Neural cell (in vitro differentiated cells): Measurements from ENCODE around the gene SEPTIN8. TPM values are rescaled to one million over a fixed set of nuclear protein-coding genes. Genes with fewer than 3 reads are reported as not detected.

Experiments
- H2AFZ ChIP-seq: fragments of 200-600, 300-800 bp; sonication (generic), shearing (Covaris generic); 2 replicates; pipeline ENCODE4 v1.6.0; 2014; ENCODE audit warnings: low read depth, mild to moderate bottlenecking, antibody characterized with exemption, low read length, moderate library complexity
- H3F3A ChIP-seq: fragments of 200-600 bp; shearing (Covaris generic); 2 replicates; pipeline ENCODE4 v1.6.1; 2016; ENCODE audit warnings: mild to moderate bottlenecking, moderate library complexity, mixed read lengths, antibody characterized with exemption, low read length; ENCODE audit not compliant: insufficient read depth, poor library complexity, severe bottlenecking
- H3K27ac ChIP-seq: fragments of 200-600, 300-800 bp; sonication (generic), shearing (Covaris generic); 2 replicates; pipeline ENCODE4 v1.5.1; 2014; ENCODE audit warnings: mild to moderate bottlenecking, low read length, moderate library complexity
- H3K27me3 ChIP-seq: fragments of 300-800, 200-600 bp; sonication (generic), shearing (Covaris generic); 2 replicates; pipeline ENCODE4 v1.6.0; 2014; ENCODE audit warnings: mild to moderate bottlenecking, low read depth, low read length, moderate library complexity; ENCODE audit not compliant: insufficient read depth
- H3K36me3 ChIP-seq: fragments of 300-800, 200-600 bp; sonication (generic), shearing (Covaris generic); 2 replicates; pipeline ENCODE4 v1.5.1; 2014; ENCODE audit warnings: mild to moderate bottlenecking, antibody characterized with exemption, low read length, moderate library complexity; ENCODE audit not compliant: insufficient read depth
- H3K4me2 ChIP-seq: fragments of 300-800, 200-600 bp; sonication (generic), shearing (Covaris generic); 2 replicates; pipeline ENCODE4 v1.6.0; 2014; ENCODE audit warnings: mild to moderate bottlenecking, low read length
- H3K4me3 ChIP-seq: fragments of 300-800, 200-600 bp; sonication (generic), shearing (Covaris generic); 2 replicates; pipeline ENCODE4 v1.5.1; 2014; ENCODE audit warnings: mild to moderate bottlenecking, low read length, moderate library complexity
- H3K79me2 ChIP-seq: fragments of 200-600 bp; shearing (Covaris generic); replicated peaks from 2 replicates; pipeline ENCODE4 v1.6.0; 2014; ENCODE audit warnings: mild to moderate bottlenecking, low read length, moderate library complexity; ENCODE audit not compliant: insufficient read depth
- H3K9ac ChIP-seq: fragments of 300-800, 200-600 bp; sonication (generic), shearing (Covaris generic); 2 replicates; pipeline ENCODE4 v1.6.1; 2016; ENCODE audit warnings: mild to moderate bottlenecking, low read length, mixed read lengths
- H3K9me2 ChIP-seq: fragments of 200-600 bp; shearing (Covaris generic); 2 replicates; pipeline ENCODE4 v1.6.1; 2016; ENCODE audit warnings: mild to moderate bottlenecking, low read length, mixed read lengths; ENCODE audit not compliant: insufficient read depth
- H3K9me3 ChIP-seq: fragments of 200-600, 300-800 bp; sonication (generic), shearing (Covaris generic); 2 replicates; pipeline ENCODE4 v1.6.1; 2016; ENCODE audit warnings: mild to moderate bottlenecking, mixed run types, low read length, moderate library complexity, mixed read lengths
- H4K20me1 ChIP-seq: fragments of 200-600 bp; shearing (Covaris generic); 2 replicates; pipeline ENCODE4 v1.6.1; 2016; ENCODE audit warnings: mild to moderate bottlenecking, mixed run types; ENCODE audit not compliant: insufficient read depth
- EP300 ChIP-seq: fragments of 450-650 bp; conservative IDR thresholded peaks from 2 replicates; pipeline ENCODE4 v1.6.1; 2014; ENCODE audit warnings: antibody characterized with exemption, mild to moderate bottlenecking, moderate library complexity; ENCODE audit not compliant: poor library complexity, severe bottlenecking
- EZH2 ChIP-seq: fragments of 200-600, 300-800 bp; shearing (Covaris generic), sonication (generic); IDR thresholded peaks from 2 replicates; pipeline ENCODE4 v1.6.1; 2014; ENCODE audit warnings: antibody characterized with exemption, low read length, borderline replicate concordance, mild to moderate bottlenecking; ENCODE audit not compliant: insufficient read depth, poor library complexity, severe bottlenecking
- MXI1 ChIP-seq: fragments of 450-650 bp; conservative IDR thresholded peaks from 2 replicates; pipeline ENCODE4 v1.6.1; 2014; ENCODE audit warnings: antibody characterized with exemption, mild to moderate bottlenecking; ENCODE audit not compliant: poor library complexity, severe bottlenecking
- POLR2AphosphoS5 ChIP-seq: IDR thresholded peaks from 2 replicates; pipeline ENCODE4 v1.6.1; 2012
- RAD21 ChIP-seq: fragments of 450-650 bp; conservative IDR thresholded peaks from 2 replicates; pipeline ENCODE4 v1.6.1; 2014; ENCODE audit warnings: antibody characterized with exemption, mild to moderate bottlenecking, moderate library complexity
- REST ChIP-seq: IDR thresholded peaks from 2 replicates; pipeline ENCODE4 v1.6.1; 2012; ENCODE audit warnings: borderline replicate concordance
- SMC3 ChIP-seq: fragments of 450-650 bp; conservative IDR thresholded peaks from 2 replicates; pipeline ENCODE4 v1.6.1; 2014; ENCODE audit warnings: antibody characterized with exemption, mild to moderate bottlenecking, moderate library complexity; ENCODE audit not compliant: poor library complexity
- TAF1 ChIP-seq: IDR thresholded peaks from 2 replicates; pipeline ENCODE4 v1.6.1; 2012; ENCODE audit warnings: low read depth
- polyA plus RNA-seq: library from polyadenylated mRNA; depleted of rRNA; stranded (reverse); fragments of >200 nt; gene quantifications from 2 replicates; pipeline ENCODE4 v1.2.3, GENCODE V29; 2014
- TF ChIP-seq, protein P1 (sequence below): fragments of 450-650 bp; IDR thresholded peaks from 2 replicates; pipeline ENCODE4 v1.5.1; 2014; ENCODE audit warnings: antibody characterized with exemption, mild to moderate bottlenecking, moderate library complexity; ENCODE audit not compliant: poor library complexity, severe bottlenecking

SEPTIN8 gene
- polyA plus RNA-seq, 1 donor from 2014 or later = 37.7 TPM

DNA sequence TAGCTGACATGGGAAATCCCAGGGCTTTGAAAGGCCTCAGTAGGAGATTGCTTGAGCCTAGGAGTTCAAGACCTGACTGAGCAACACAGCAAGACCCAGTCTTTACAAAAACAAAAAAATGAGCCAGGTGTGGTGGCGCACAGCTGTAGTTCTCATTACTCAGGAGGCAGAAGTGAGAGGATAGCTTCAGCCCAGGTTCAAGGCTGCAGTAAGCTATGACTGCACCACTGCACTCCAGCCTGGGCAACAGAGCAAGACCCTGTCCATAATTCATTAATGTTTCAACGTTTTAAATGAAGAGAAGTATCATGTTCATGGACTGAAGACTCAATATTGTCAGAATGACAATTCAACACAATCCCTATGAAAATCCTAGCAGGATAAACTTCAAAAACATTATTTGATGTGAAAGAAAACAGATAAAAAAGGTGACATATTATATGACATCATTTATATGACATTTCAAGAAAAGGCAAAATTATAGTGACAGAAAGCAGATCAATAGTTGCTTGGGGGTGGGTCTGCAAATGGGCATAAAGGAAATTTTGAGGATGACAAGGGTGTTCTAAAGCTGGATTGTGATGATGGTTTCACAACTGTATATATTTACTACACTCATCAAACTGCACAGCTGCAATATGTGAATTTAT is 43.4 kb downstream of the SEPTIN8 start:
- Histone ChIP-seq H3K27me3 (no peaks in the 10 kb centered on the region), H3F3A (no peaks in the 10 kb centered on the region), H3K4me2 (peak overlapping the region; percentile 37), H3K27ac (no peak overlapping the region), H3K36me3 (no peaks in the 10 kb centered on the region), H4K20me1 (peaks cover 4% of the 10 kb centered on the region), H3K79me2 (peaks cover 65% of the 10 kb centered on the region), H3K9ac (no peak overlapping the region), H2AFZ (no peak overlapping the region), H3K9me2 (no peaks in the 10 kb centered on the region), H3K4me3 (peak overlapping the region; percentile 86), H3K9me3 (no peaks in the 10 kb centered on the region)
- no peak for TF ChIP-seq TAF1
- no peak for TF ChIP-seq MXI1
- TF ChIP-seq SMC3 = no peak
- TF ChIP-seq REST = no peak
- TF ChIP-seq, protein P1, sequence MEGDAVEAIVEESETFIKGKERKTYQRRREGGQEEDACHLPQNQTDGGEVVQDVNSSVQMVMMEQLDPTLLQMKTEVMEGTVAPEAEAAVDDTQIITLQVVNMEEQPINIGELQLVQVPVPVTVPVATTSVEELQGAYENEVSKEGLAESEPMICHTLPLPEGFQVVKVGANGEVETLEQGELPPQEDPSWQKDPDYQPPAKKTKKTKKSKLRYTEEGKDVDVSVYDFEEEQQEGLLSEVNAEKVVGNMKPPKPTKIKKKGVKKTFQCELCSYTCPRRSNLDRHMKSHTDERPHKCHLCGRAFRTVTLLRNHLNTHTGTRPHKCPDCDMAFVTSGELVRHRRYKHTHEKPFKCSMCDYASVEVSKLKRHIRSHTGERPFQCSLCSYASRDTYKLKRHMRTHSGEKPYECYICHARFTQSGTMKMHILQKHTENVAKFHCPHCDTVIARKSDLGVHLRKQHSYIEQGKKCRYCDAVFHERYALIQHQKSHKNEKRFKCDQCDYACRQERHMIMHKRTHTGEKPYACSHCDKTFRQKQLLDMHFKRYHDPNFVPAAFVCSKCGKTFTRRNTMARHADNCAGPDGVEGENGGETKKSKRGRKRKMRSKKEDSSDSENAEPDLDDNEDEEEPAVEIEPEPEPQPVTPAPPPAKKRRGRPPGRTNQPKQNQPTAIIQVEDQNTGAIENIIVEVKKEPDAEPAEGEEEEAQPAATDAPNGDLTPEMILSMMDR = no peak
- no peak for TF ChIP-seq POLR2AphosphoS5
- no peak for TF ChIP-seq EP300
- TF ChIP-seq RAD21 = no peak
- no peak for TF ChIP-seq EZH2

GRCh38 chr5:132729896-132730295 is 47.1 kb downstream of the SEPTIN8 start:
- Histone ChIP-seq H3K4me2 (no peak overlapping the region), H3K9ac (no peak overlapping the region), H3K36me3 (no peaks in the 10 kb centered on the region), H3K27ac (no peak overlapping the region), H4K20me1 (peaks cover 4% of the 10 kb centered on the region), H3F3A (no peaks in the 10 kb centered on the region), H3K79me2 (peaks cover 49% of the 10 kb centered on the region), H3K9me2 (no peaks in the 10 kb centered on the region), H2AFZ (no peak overlapping the region), H3K4me3 (no peak overlapping the region), H3K27me3 (no peaks in the 10 kb centered on the region), H3K9me3 (no peaks in the 10 kb centered on the region)
- TF ChIP-seq REST = no peak
